GM13976 (cell line): ENCODE data around the gene SI.
"Not testable (repeated sequence)": the region's sequence is repeated elsewhere in the genome, so short reads cannot be mapped to it uniquely, and the experiment has no call there.

Source experiments
- DNase-seq: peaks from one replicate; pipeline ENCODE4 v3.0.0; 2012; ENCODE audit warnings: low spot score
- in situ Hi-C: fragments of 300-500 bp; cut with MboI; formaldehyde crosslinking; loops from one replicate; pipeline ENCODE4 v1.12.0; 2022; ENCODE audit warnings: low sequenced_read_pairs, mixed read lengths, inconsistent platforms; ENCODE audit not compliant: unreplicated experiment
- TF ChIP-seq, protein P1 (sequence below): IDR thresholded peaks from 2 replicates; pipeline ENCODE4 v1.5.1; 2012; ENCODE audit warnings: borderline replicate concordance, mild to moderate bottlenecking; ENCODE audit not compliant: insufficient read depth; ENCODE audit errors: extremely low read depth, missing control alignments, control extremely low read depth

The SI gene

GRCh38 chr3:164952966-164953365, 125.3 kb downstream of the SI start:
- TF ChIP-seq, protein P1, sequence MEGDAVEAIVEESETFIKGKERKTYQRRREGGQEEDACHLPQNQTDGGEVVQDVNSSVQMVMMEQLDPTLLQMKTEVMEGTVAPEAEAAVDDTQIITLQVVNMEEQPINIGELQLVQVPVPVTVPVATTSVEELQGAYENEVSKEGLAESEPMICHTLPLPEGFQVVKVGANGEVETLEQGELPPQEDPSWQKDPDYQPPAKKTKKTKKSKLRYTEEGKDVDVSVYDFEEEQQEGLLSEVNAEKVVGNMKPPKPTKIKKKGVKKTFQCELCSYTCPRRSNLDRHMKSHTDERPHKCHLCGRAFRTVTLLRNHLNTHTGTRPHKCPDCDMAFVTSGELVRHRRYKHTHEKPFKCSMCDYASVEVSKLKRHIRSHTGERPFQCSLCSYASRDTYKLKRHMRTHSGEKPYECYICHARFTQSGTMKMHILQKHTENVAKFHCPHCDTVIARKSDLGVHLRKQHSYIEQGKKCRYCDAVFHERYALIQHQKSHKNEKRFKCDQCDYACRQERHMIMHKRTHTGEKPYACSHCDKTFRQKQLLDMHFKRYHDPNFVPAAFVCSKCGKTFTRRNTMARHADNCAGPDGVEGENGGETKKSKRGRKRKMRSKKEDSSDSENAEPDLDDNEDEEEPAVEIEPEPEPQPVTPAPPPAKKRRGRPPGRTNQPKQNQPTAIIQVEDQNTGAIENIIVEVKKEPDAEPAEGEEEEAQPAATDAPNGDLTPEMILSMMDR, result no peak
- no peak for DNase-seq
- in situ Hi-C loops, result no loop called here

GRCh38 chr3:164951403-164951802, 126.9 kb downstream of the SI start:
- in situ Hi-C loops, DNase-seq: not testable (repeated sequence)

DNA sequence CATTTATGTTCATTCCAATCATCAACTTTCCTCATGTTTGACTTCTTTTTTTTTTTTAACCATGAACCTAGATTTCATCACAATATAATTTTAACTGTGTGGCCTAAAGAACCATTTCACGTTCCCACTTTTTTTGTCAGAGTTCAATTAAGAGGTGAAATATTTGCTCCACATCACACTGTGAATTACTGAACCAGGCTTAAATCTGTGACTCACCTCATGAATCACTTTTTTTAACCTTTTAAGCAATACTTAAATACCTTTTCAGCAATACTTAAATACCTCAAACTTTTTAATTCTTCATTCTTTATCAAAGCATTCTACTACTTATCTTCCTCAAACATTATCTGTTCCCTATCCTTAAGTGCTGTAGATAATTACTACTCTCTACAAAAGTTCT, 137.6 kb downstream of the SI start:
- TF ChIP-seq, protein P1, result no peak
- DNase-seq, result no peak
- in situ Hi-C loops, result no loop called here

- TF ChIP-seq, protein P1, result no peak
- in situ Hi-C loops, result no loop called here
- DNase-seq, result no peak
Measured at GRCh38 chr3:164929642-164930041, 148.7 kb downstream of the SI start.
